Superior temporal gyrus (tissue), 1 donor: ENCODE measurements around the gene KIAA2012.

Experiments
- DNase-seq: peaks from one replicate; pipeline ENCODE4 v3.0.0-alpha.2; 2016; ENCODE audit errors: extremely low spot score

KIAA2012 gene

GRCh38 chr2:202072737-202073401, at the start of gene KIAA2012:
TSS of gene KIAA2012 (plus strand) at chr2:202073255. CDS start at chr2:202073628, 373 bp downstream.
- DNase-seq, result peak; percentile 19

GRCh38 chr2:202023904-202024266, 49.2 kb upstream of the KIAA2012 start:
- DNase-seq, result no peak

GRCh38 chr2:202024871-202025270, 48.2 kb upstream of the KIAA2012 start:
- DNase-seq, result no peak

GRCh38 chr2:202025816-202026215, 47.2 kb upstream of the KIAA2012 start:
- DNase-seq, result no peak

- no peak for DNase-seq
Observed at GRCh38 chr2:202026507-202026906, 46.5 kb upstream of the KIAA2012 start.

GRCh38 chr2:202030691-202031090, 42.4 kb upstream of the KIAA2012 start:
- DNase-seq, result no peak

DNA sequence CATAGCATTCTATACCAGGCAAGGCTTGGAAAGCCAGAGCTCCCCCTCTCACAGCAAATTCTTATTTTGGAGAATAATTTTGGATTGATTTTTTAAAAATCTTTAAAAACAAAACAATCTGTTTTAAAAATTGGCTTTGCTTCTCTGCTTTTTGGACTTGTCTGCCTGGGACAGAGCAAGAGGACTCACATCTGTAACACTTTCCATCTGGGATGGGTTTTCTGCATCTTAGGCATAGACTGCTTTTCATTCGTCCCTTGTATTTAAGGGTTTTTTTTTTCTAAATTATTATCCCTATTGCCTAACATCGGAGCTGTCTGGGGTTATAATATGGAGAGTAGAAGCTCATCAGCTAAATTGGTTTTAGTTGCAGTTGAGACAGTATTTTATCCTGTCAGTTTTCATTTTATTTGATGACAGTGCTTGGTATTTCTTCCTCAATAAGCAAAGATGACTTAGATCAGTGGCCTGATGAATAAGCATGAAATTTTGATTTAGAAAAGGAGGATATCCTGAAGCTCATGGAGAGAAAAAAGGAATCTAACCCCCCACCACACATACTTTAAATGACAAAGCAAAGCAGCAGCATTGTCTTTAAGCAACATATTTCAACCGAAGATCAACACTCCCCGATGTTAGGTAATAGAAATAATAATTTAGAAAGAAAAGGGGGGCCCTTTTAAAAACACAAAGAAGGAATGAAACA, 41.7 kb upstream of the KIAA2012 start:
- DNase-seq, result no peak

DNA sequence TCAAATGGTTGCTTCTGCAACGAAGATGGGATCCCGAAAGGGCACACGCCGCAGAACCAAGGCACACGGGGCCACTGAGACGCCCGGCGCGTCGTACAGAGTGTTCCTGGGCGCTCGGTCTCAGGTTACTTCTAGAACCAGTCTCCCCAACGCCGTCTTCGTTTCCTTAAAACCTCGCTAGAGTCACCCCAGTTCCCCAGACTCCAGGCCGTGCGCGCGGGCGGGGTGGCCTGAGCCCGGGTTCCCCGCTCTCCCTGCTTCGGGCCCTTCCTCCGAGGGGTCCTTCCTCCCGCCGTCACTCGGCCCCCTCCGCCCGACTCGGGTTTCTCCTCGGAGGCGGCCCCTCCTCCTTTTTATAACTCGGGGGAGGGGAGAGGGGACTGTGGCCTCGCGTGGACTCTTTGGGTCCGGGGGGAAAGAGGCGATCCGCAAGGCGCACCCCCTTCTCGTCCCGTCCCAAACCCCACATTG, 40.2 kb upstream of the KIAA2012 start:
- no peak for DNase-seq

DNA sequence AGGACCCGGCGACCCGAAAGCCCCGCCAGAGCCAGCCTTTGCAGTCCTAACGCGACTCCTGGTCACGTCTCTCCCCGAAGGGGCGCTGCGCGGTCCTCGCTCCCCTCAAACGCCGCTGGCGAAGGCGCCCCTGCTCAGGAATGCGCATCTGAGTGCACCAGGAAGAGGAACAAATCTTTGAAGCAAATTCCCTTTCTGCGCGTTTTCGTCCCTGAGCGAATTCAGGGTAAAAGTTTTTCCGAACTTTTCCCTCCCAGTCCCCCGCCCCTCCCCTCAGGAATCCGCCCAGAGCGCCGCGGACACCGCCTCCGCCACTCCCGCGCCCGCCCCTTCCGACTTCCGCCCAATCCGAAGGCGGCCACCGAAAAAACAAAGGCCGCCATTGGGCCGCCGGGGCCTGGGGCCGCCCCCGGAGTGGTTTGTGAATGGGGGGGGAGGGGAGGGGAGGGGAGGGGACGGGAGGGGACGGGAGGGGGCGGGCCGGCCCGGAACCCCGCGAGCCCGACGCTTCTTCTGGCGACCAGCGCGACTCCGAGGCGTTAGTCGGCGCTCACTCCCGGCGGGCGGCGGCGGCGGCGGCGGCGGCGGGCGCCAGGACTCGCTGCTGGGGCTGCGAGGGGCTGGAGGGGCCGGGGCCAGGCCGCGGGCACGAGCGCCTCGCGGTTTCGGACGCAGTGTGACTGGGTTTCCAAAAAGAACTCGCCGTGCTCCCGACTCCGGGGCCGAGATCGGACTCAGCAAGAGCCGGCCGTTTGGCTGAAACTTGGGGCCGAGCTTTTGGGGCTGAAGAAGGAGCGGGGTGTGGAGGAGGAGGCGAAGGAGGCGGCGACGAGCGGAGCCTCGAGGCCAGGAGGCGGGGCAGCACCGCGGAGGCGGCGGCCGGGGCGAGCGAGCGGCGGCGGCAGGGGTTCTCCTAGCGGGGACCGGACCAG, 39.5 kb upstream of the KIAA2012 start, which contains the start of gene FZD7:
Gene FZD7, plus strand, starts transcription at position 539 of the 932 bp plus-strand sequence. CDS start 793 bp downstream, outside the sequence.
- peak; percentile 71 for DNase-seq

DNA sequence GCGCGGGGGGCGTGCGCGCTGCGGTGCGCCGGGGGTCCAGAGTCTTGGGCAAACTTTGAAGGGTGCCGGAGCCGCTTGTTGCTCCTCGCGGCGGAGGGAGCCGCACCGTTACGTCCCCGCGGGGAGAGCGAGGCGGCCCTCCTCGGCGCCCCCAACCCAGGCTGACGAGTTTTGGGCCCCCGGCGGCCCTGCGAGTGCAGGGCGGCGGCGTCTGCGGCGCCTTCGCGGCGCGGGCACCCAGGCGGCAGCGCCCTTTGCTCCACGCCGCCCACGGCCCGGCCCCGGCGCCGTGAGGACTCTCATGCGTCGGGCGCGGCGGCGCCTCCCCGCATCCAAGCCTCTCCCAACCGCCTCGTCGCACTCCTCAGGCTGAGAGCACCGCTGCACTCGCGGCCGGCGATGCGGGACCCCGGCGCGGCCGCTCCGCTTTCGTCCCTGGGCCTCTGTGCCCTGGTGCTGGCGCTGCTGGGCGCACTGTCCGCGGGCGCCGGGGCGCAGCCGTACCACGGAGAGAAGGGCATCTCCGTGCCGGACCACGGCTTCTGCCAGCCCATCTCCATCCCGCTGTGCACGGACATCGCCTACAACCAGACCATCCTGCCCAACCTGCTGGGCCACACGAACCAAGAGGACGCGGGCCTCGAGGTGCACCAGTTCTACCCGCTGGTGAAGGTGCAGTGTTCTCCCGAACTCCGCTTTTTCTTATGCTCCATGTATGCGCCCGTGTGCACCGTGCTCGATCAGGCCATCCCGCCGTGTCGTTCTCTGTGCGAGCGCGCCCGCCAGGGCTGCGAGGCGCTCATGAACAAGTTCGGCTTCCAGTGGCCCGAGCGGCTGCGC, 38.6 kb upstream of the KIAA2012 start:
- no peak for DNase-seq

DNA sequence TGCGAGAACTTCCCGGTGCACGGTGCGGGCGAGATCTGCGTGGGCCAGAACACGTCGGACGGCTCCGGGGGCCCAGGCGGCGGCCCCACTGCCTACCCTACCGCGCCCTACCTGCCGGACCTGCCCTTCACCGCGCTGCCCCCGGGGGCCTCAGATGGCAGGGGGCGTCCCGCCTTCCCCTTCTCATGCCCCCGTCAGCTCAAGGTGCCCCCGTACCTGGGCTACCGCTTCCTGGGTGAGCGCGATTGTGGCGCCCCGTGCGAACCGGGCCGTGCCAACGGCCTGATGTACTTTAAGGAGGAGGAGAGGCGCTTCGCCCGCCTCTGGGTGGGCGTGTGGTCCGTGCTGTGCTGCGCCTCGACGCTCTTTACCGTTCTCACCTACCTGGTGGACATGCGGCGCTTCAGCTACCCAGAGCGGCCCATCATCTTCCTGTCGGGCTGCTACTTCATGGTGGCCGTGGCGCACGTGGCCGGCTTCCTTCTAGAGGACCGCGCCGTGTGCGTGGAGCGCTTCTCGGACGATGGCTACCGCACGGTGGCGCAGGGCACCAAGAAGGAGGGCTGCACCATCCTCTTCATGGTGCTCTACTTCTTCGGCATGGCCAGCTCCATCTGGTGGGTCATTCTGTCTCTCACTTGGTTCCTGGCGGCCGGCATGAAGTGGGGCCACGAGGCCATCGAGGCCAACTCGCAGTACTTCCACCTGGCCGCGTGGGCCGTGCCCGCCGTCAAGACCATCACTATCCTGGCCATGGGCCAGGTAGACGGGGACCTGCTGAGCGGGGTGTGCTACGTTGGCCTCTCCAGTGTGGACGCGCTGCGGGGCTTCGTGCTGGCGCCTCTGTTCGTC, 37.7 kb upstream of the KIAA2012 start:
- DNase-seq, result no peak

DNA sequence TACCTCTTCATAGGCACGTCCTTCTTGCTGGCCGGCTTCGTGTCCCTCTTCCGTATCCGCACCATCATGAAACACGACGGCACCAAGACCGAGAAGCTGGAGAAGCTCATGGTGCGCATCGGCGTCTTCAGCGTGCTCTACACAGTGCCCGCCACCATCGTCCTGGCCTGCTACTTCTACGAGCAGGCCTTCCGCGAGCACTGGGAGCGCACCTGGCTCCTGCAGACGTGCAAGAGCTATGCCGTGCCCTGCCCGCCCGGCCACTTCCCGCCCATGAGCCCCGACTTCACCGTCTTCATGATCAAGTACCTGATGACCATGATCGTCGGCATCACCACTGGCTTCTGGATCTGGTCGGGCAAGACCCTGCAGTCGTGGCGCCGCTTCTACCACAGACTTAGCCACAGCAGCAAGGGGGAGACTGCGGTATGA, 37.1 kb upstream of the KIAA2012 start:
- DNase-seq, result no peak

DNA sequence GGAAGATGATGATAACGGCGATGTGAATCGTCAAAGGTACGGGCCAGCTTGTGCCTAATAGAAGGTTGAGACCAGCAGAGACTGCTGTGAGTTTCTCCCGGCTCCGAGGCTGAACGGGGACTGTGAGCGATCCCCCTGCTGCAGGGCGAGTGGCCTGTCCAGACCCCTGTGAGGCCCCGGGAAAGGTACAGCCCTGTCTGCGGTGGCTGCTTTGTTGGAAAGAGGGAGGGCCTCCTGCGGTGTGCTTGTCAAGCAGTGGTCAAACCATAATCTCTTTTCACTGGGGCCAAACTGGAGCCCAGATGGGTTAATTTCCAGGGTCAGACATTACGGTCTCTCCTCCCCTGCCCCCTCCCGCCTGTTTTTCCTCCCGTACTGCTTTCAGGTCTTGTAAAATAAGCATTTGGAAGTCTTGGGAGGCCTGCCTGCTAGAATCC, 36.4 kb upstream of the KIAA2012 start:
- no peak for DNase-seq

GRCh38 chr2:202037086-202037485, 36.0 kb upstream of the KIAA2012 start:
- no peak for DNase-seq

GRCh38 chr2:202038471-202039277, 34.4 kb upstream of the KIAA2012 start:
- DNase-seq, result no peak

DNA sequence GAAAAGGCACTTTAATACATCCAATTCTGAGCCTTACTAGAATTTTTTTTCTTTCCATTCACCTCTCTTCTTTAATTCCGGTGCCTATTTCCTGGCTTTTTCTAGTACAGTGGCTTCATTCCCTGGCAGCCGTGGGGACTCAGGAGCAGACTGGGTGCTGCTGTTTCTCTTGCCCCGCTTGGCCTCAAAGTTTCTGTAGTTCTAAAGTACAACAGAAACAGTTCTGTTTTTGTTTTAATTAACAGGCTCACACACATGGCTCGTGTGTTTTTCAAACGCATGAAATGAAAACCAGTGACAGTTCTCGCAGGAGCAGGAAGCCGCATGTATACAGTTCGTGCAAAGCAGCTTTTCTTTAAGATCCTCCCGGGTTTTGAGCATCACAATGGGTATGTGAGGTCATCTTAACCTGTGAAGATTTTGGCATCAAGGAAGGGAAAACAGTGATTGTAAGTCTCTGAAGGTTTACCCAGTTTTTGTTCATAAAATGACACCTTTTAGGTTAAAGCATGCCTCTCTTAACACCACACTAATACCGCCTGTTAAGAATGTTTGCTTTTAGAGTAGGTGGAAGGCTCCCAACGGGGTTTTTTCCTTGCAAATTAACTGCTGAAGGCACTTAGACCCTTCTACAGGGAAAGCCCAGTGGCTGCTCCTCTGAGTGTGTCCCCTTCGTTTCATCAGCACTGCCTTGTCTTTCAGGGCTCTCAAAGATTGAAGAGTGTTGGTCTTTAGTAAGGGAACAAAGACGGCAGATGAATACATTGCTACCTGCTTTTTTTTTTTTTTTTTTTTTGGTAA, 33.6 kb upstream of the KIAA2012 start:
- no peak for DNase-seq

DNA sequence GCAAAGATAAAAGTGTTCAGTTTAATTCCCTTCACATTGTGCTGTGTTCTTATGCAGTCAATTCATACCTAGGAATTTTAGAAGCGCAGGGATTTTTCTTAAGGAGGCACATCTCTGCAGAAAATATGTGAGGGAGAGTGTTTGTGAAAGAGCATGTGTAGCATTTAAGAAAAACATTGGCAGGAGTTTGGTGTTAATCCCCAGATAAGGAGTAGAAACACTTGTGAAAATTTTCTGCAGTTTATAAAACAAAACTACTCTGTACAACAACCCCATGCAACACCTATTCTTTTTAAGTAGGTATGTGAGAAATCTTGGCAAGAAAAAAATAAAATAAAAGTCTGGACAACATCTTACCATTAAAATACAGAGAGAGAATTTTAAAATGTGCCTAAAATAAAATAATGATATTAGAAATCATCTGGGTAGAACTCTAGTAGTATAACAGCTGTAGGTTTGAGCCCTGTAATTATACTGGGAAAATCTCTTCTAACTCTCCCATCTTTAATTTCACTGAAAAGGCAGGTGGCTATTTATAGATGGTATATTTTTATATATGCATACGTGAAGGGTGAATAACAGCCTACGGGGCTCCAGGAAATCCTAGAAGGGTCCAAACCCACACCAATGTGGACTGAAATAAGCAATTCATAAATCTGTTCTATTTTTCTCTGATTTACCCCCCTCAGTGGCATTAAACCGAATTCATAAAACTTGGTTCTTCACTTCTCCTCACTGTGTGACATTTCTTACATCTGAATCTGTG, 32.8 kb upstream of the KIAA2012 start:
- DNase-seq, result no peak

DNA sequence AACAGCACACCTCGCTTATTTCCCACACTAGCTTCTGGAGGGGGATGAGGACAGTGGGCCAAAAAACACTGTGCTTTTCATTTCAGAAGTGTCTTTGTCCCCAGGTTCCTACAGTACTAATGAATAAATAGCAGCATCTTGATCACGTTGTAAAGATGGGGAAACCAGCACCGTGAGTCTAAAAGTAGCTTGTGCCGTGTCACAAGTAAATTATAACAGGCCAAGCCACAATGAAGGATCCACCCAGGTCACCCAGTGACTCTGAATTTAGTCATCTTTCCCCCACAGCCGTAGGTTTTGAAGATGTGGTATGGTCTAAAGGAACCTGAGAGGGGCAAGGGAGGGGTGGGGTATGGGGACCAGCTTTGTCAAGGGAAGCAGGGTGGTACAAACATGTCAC, 30.6 kb upstream of the KIAA2012 start:
- no peak for DNase-seq
